ENCODE measurements around the gene CEP112. TPM values are rescaled to one million over a fixed set of nuclear protein-coding genes. Genes with fewer than 3 reads are reported as not detected.

Gene CEP112
- total and polyA plus RNA-seq, 2 of the 13 experiments (the other 11 are each of a cell fraction or from before 2014, with no cell fraction given), result 1.2 to 3.4 TPM

GRCh38 chr17:65668211-65668610 is 523.7 kb downstream of the CEP112 start:
- Histone ChIP-seq H3K4me1 (ENCODE audit: insufficient read depth, low read length) (peaks cover 32% of the 10 kb centered on the region), H3K4me3 (replicated peaks in 1 of 3; ENCODE audit: insufficient read depth in 1 of 3, low read depth in 2 of 3, low read length in 3 of 3) (no peak overlapping the region), H3K4me2 (ENCODE audit: low read depth, low read length) (no peak overlapping the region), H2AFZ (ENCODE audit: low read length) (no peak overlapping the region), H3K9me3 (ENCODE audit: low read length) (no peaks in the 10 kb centered on the region), H3K9ac (ENCODE audit: insufficient read depth, low read depth, low read length) (no peak overlapping the region), H3K79me2 (ENCODE audit: insufficient read depth, low read length) (no peaks in the 10 kb centered on the region), H3K27me3 (ENCODE audit: control insufficient read depth in 1 of 2, insufficient read depth in 2 of 2, low read length in 2 of 2) (no peaks in the 10 kb centered on the region), H3K27ac (ENCODE audit: extremely low read length, insufficient read depth, low read length) (no peak overlapping the region), H4K20me1 (ENCODE audit: insufficient read depth, low read length) (no peaks in the 10 kb centered on the region), H3K36me3 (replicated peaks in 1 of 2; ENCODE audit: control insufficient read depth in 1 of 2, insufficient read depth in 2 of 2, low read length in 2 of 2) (no peaks in the 10 kb centered on the region)
- BruUV-seq (replicated peaks), result no TSS peak
- ChIA-PET CTCF (ENCODE audit: low intra/inter-chr PET ratio, low total read pairs) (no interaction called here), POLR2A (no interaction called here)
- FAIRE-seq, result no peak
- no peak for TF ChIP-seq ZNF761 (CRISPR knock-in tag; conservative IDR thresholded peaks at IDR 0.05)
- TF ChIP-seq MEIS2 (CRISPR knock-in tag; IDR thresholded peaks at IDR 0.05), result no peak
- no peak for TF ChIP-seq ZMYM2 (CRISPR knock-in tag; IDR thresholded peaks at IDR 0.05)
- TF ChIP-seq POLR2AphosphoS5 (IDR thresholded peaks at IDR 0.05; ENCODE audit: low read depth, low read length), result no peak
- TF ChIP-seq MYNN (CRISPR knock-in tag; IDR thresholded peaks at IDR 0.05; ENCODE audit: low read depth), result no peak
- TF ChIP-seq BRD4 (CRISPR knock-in tag; IDR thresholded peaks at IDR 0.05), result no peak
- no peak for TF ChIP-seq HMG20B (CRISPR knock-in tag; conservative IDR thresholded peaks at IDR 0.05)
- no peak for TF ChIP-seq PRMT3 (CRISPR knock-in tag; IDR thresholded peaks at IDR 0.05; ENCODE audit: borderline replicate concordance, low read depth)
- no peak for TF ChIP-seq ZNF33A (CRISPR knock-in tag; IDR thresholded peaks at IDR 0.05; ENCODE audit: borderline replicate concordance)
- no peak for TF ChIP-seq ZNF773 (CRISPR knock-in tag; IDR thresholded peaks at IDR 0.05; ENCODE audit: borderline replicate concordance)
- TF ChIP-seq ZKSCAN1 (IDR thresholded peaks at IDR 0.05; ENCODE audit: low read length), result no peak
- no peak for TF ChIP-seq UBTF (CRISPR knock-in tag; IDR thresholded peaks at IDR 0.05)
- TF ChIP-seq NR3C1 (CRISPR knock-in tag; IDR thresholded peaks at IDR 0.05), result no peak
- no peak for TF ChIP-seq ZNF138 (CRISPR knock-in tag; IDR thresholded peaks at IDR 0.05; ENCODE audit: low read depth)
- TF ChIP-seq MXD3 (CRISPR knock-in tag; IDR thresholded peaks at IDR 0.05), result no peak
- in situ Hi-C loops (cut with HindIII; ENCODE audit: extremely low pct_ligation_motif_present, low pct_unique_long_range_greater_than_20kb), result no loop called here
- WGBS (ENCODE audit: low lambda C conversion rate), result 76% methylated on average over 5 of the region's 5 CpGs
- ATAC-seq, result no peak
- no peak for DNase-seq (ENCODE audit: low spot score)
- intact Hi-C loops (cut with micrococcal nuclease; ENCODE audit: unreplicated experiment), result no loop called here

Data from HepG2 (cell line).